Karpas-422 (cell line): ENCODE measurements around the gene C10orf90. TPM values are rescaled to one million over a fixed set of nuclear protein-coding genes. Genes with fewer than 3 reads are reported as not detected.

ENCODE experiments used
- DNase-seq: peaks from one replicate; pipeline ENCODE4 v3.0.0-alpha.2; 2015
- H2AFZ ChIP-seq: fragments of 200-600 bp; sonication (generic); 2 replicates; pipeline ENCODE4 v1.6.1; 2014; ENCODE audit warnings: antibody characterized with exemption, low read length, mixed read lengths
- H3K27ac ChIP-seq: fragments of 200-600 bp; sonication (generic); 2 replicates; pipeline ENCODE4 v1.5.1; 2014; ENCODE audit warnings: mild to moderate bottlenecking, low read length, moderate library complexity
- H3K27me3 ChIP-seq: fragments of 200-600 bp; sonication (generic); 2 replicates; pipeline ENCODE4 v1.6.1; 2014; ENCODE audit warnings: low read length, mixed read lengths
- H3K36me3 ChIP-seq: fragments of 200-600 bp; sonication (generic); 2 replicates; pipeline ENCODE4 v1.6.1; 2014; ENCODE audit warnings: low read length, mixed read lengths; ENCODE audit not compliant: insufficient read depth
- H3K4me1 ChIP-seq: fragments of 200-600 bp; sonication (generic); 2 replicates; pipeline ENCODE4 v1.6.1; 2014; ENCODE audit warnings: mild to moderate bottlenecking, low read length, mixed read lengths
- H3K4me2 ChIP-seq: fragments of 200-600 bp; sonication (generic); 2 replicates; pipeline ENCODE4 v1.6.1; 2014; ENCODE audit warnings: low read length, low read depth, mild to moderate bottlenecking; ENCODE audit not compliant: poor library complexity, severe bottlenecking
- H3K4me3 ChIP-seq: fragments of 200-600 bp; sonication (generic); 2 replicates; pipeline ENCODE4 v1.5.1; 2014; ENCODE audit warnings: mild to moderate bottlenecking, antibody characterized with exemption, low read length, mixed read lengths
- H3K79me2 ChIP-seq: fragments of 200-600 bp; sonication (generic); 2 replicates; pipeline ENCODE4 v1.6.1; 2014; ENCODE audit warnings: mild to moderate bottlenecking, low read length, mixed read lengths
- H3K9ac ChIP-seq: fragments of 200-600 bp; sonication (generic); 2 replicates; pipeline ENCODE4 v1.6.0; 2014; ENCODE audit warnings: low read length
- H3K9me2 ChIP-seq: fragments of 200-600 bp; sonication (generic), shearing (Covaris generic); replicated peaks from 2 replicates; pipeline ENCODE4 v1.6.0; 2014; ENCODE audit warnings: mild to moderate bottlenecking, low read length, moderate library complexity; ENCODE audit not compliant: insufficient read depth
- H3K9me3 ChIP-seq: fragments of 300-700, 200-600 bp; sonication (generic); 2 replicates; pipeline ENCODE4 v1.6.1; 2014; ENCODE audit warnings: low read length, mixed read lengths
- H4K20me1 ChIP-seq: fragments of 200-600 bp; sonication (generic); 2 replicates; pipeline ENCODE4 v1.6.1; 2014; ENCODE audit warnings: mild to moderate bottlenecking, antibody characterized with exemption, low read length, low read depth; ENCODE audit not compliant: insufficient read depth
- total RNA-seq: library from RNA; depleted of rRNA; stranded (reverse); fragments of >200 nt; shearing (Covaris generic); gene quantifications from 2 replicates; pipeline ENCODE4 v1.2.3, GENCODE V29; 2014; ENCODE audit warnings: low replicate concordance

The C10orf90 gene
- total RNA-seq, 1 experiment from 2014 or later: not detected

GRCh38 chr10:126570621-126571602, 99.6 kb downstream of the C10orf90 start:
- no peaks in the 10 kb centered on the region for H3K79me2 ChIP-seq

GRCh38 chr10:126570245-126570570, 100.3 kb downstream of the C10orf90 start:
- Histone ChIP-seq H3K4me1 (no peaks in the 10 kb centered on the region), H3K9me3 (no peaks in the 10 kb centered on the region), H3K9me2 (no peaks in the 10 kb centered on the region), H3K4me3 (no peak overlapping the region), H3K36me3 (no peaks in the 10 kb centered on the region), H3K4me2 (no peak overlapping the region), H4K20me1 (no peaks in the 10 kb centered on the region), H3K79me2 (no peaks in the 10 kb centered on the region), H3K27ac (no peak overlapping the region), H3K9ac (no peak overlapping the region), H2AFZ (no peak overlapping the region), H3K27me3 (no peaks in the 10 kb centered on the region)
- no peak for DNase-seq

More at GRCh38 chr10:126570621-126571602, 99.6 kb downstream of the C10orf90 start:
- Histone ChIP-seq H3K4me1 (no peaks in the 10 kb centered on the region), H3K27me3 (no peaks in the 10 kb centered on the region), H3K9ac (no peak overlapping the region), H3K9me2 (no peaks in the 10 kb centered on the region), H3K36me3 (no peaks in the 10 kb centered on the region), H2AFZ (no peak overlapping the region), H3K4me3 (no peak overlapping the region), H3K4me2 (no peak overlapping the region), H3K27ac (no peak overlapping the region), H4K20me1 (no peaks in the 10 kb centered on the region), H3K9me3 (no peaks in the 10 kb centered on the region)
- no peak for DNase-seq

- Histone ChIP-seq H2AFZ (no peak overlapping the region), H3K4me2 (no peak overlapping the region)
These were observed 100.8 kb downstream of the C10orf90 start for GRCh38 chr10:126569513-126570244.

GRCh38 chr10:126568809-126569385, 101.6 kb downstream of the C10orf90 start:
- no peaks in the 10 kb centered on the region for H3K36me3 ChIP-seq
- H3K27me3 ChIP-seq: no peaks in the 10 kb centered on the region
- H3K4me2 ChIP-seq: no peak overlapping the region
- no peak for DNase-seq
- no peak overlapping the region for H3K27ac ChIP-seq
- no peak overlapping the region for H2AFZ ChIP-seq
- H3K4me3 ChIP-seq: no peak overlapping the region
- no peaks in the 10 kb centered on the region for H3K79me2 ChIP-seq
- H4K20me1 ChIP-seq: no peaks in the 10 kb centered on the region
- H3K9me2 ChIP-seq: no peaks in the 10 kb centered on the region
- no peak overlapping the region for H3K9ac ChIP-seq
- H3K4me1 ChIP-seq: no peaks in the 10 kb centered on the region
- no peaks in the 10 kb centered on the region for H3K9me3 ChIP-seq

More at GRCh38 chr10:126569513-126570244, 100.8 kb downstream of the C10orf90 start:
- no peaks in the 10 kb centered on the region for H3K79me2 ChIP-seq
- no peaks in the 10 kb centered on the region for H3K9me2 ChIP-seq
- no peaks in the 10 kb centered on the region for H3K36me3 ChIP-seq
- H3K27ac ChIP-seq: no peak overlapping the region
- H3K9ac ChIP-seq: no peak overlapping the region
- H4K20me1 ChIP-seq: no peaks in the 10 kb centered on the region
- no peaks in the 10 kb centered on the region for H3K9me3 ChIP-seq
- H3K4me1 ChIP-seq: no peaks in the 10 kb centered on the region
- DNase-seq: no peak
- H3K4me3 ChIP-seq: no peak overlapping the region
- H3K27me3 ChIP-seq: no peaks in the 10 kb centered on the region

GRCh38 chr10:126565871-126566270, 104.6 kb downstream of the C10orf90 start:
- Histone ChIP-seq H2AFZ (no peak overlapping the region), H3K4me3 (no peak overlapping the region), H3K27me3 (no peaks in the 10 kb centered on the region), H3K36me3 (no peaks in the 10 kb centered on the region), H3K9me3 (no peaks in the 10 kb centered on the region), H3K27ac (no peak overlapping the region), H3K4me1 (no peaks in the 10 kb centered on the region), H3K9me2 (no peaks in the 10 kb centered on the region), H3K9ac (no peak overlapping the region), H3K4me2 (no peak overlapping the region), H4K20me1 (no peaks in the 10 kb centered on the region), H3K79me2 (no peaks in the 10 kb centered on the region)
- DNase-seq: no peak

GRCh38 chr10:126565441-126565840, 105.1 kb downstream of the C10orf90 start:
- Histone ChIP-seq H3K9me3 (no peaks in the 10 kb centered on the region), H3K9me2 (no peaks in the 10 kb centered on the region), H3K79me2 (no peaks in the 10 kb centered on the region), H3K4me1 (no peaks in the 10 kb centered on the region), H4K20me1 (no peaks in the 10 kb centered on the region), H3K4me2 (no peak overlapping the region), H3K27ac (no peak overlapping the region), H2AFZ (no peak overlapping the region), H3K27me3 (no peaks in the 10 kb centered on the region), H3K36me3 (no peaks in the 10 kb centered on the region), H3K9ac (no peak overlapping the region), H3K4me3 (no peak overlapping the region)
- no peak for DNase-seq

- H3K36me3 ChIP-seq: no peaks in the 10 kb centered on the region
- H3K4me2 ChIP-seq: no peak overlapping the region
- no peaks in the 10 kb centered on the region for H3K9me2 ChIP-seq
- DNase-seq: no peak
- no peak overlapping the region for H3K4me3 ChIP-seq
- no peak overlapping the region for H3K9ac ChIP-seq
- H3K9me3 ChIP-seq: no peaks in the 10 kb centered on the region
- no peaks in the 10 kb centered on the region for H3K79me2 ChIP-seq
- no peaks in the 10 kb centered on the region for H3K4me1 ChIP-seq
- no peaks in the 10 kb centered on the region for H3K27me3 ChIP-seq
- no peaks in the 10 kb centered on the region for H4K20me1 ChIP-seq
- H2AFZ ChIP-seq: no peak overlapping the region
- no peak overlapping the region for H3K27ac ChIP-seq
These were observed 106.1 kb downstream of the C10orf90 start for GRCh38 chr10:126564326-126564888.

GRCh38 chr10:126563361-126563760, 107.1 kb downstream of the C10orf90 start:
- no peak for DNase-seq
- H3K36me3 ChIP-seq: no peaks in the 10 kb centered on the region

More at GRCh38 chr10:126563361-126563760, 107.1 kb downstream of the C10orf90 start:
- Histone ChIP-seq H3K4me2 (no peak overlapping the region), H3K27me3 (no peaks in the 10 kb centered on the region), H3K9me3 (no peaks in the 10 kb centered on the region), H4K20me1 (no peaks in the 10 kb centered on the region), H3K4me1 (no peaks in the 10 kb centered on the region), H3K9ac (no peak overlapping the region), H3K9me2 (no peaks in the 10 kb centered on the region), H3K4me3 (no peak overlapping the region), H3K27ac (no peak overlapping the region), H3K79me2 (no peaks in the 10 kb centered on the region), H2AFZ (no peak overlapping the region)
